ENCODE results near the gene SLIT3.

The SLIT3 gene

GRCh38 chr5:169289520-169289919 is 11.4 kb downstream of the SLIT3 start:
- Histone ChIP-seq H3K4me3 (replicated peaks; ENCODE audit: insufficient read depth, low read length) (no peak overlapping the region), H3K27ac (replicated peaks) (no peak overlapping the region), H3K27me3 (ENCODE audit: insufficient read depth, poor library complexity, severe bottlenecking) (no peaks in the 10 kb centered on the region)
- no peak for TF ChIP-seq SPI1 (IDR thresholded peaks at IDR 0.05; ENCODE audit: borderline replicate concordance, low read depth)
- no peak for TF ChIP-seq GABPA (IDR thresholded peaks at IDR 0.05; ENCODE audit: low read depth)
- no peak for TF ChIP-seq REST (IDR thresholded peaks at IDR 0.05; ENCODE audit: insufficient replicate concordance, low read depth)
- no peak for TF ChIP-seq CTCF (IDR thresholded peaks at IDR 0.05; ENCODE audit: insufficient read depth, low read length)
- no peak for DNase-seq (ENCODE audit: low read depth in 1 of 2, low spot score in 1 of 2)

DNA sequence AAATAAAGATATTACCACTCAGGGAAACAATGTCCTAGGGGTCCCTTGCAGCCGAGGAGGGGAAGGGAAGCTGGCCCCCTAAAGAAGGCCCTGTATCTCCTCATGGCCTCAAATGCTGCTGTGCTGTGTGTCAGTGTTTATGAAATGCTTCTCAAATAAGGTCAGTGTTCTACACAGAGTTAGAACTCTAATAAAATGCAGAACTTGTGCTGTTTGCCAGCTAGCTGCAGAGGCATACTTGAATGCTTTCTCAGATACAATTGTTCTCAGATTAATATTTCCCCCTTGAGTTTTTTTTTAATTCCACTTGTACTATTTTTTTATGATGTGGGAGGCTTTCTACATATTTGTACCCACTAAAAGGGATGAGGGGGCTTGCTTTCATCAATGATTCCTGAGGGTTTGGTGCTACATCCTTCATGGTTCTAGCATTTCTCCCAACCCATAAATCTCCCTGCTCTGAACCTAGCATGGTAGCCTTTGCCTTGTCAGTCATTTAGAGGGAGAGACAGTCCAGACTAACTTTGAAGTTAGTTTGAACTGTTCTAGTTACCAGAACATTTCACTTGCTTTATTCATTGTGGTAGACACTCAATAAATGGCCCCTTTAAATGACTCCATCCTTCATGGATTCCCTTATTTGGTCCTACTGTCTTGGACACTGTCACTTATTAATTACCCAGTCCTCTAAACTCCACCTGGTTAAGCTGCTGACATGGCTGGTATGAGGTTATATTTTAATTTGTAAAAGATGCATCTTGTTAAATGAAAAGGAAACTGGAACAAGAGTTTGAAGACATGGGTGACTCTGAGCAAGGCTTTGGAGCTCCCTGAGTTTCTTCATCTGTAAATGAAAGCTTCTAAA is 12.6 kb downstream of the SLIT3 start:
- H3K27me3 ChIP-seq (ENCODE audit: insufficient read depth, poor library complexity, severe bottlenecking) = no peaks in the 10 kb centered on the region
- TF ChIP-seq REST (IDR thresholded peaks at IDR 0.05; ENCODE audit: insufficient replicate concordance, low read depth) (no peak), SPI1 (IDR thresholded peaks at IDR 0.05; ENCODE audit: borderline replicate concordance, low read depth) (no peak), CTCF (IDR thresholded peaks at IDR 0.05; ENCODE audit: insufficient read depth, low read length) (no peak), POLR2AphosphoS5 (IDR thresholded peaks at IDR 0.05; ENCODE audit: low read depth) (no peak), GABPA (IDR thresholded peaks at IDR 0.05; ENCODE audit: low read depth) (no peak)
- no peak for DNase-seq (ENCODE audit: low read depth in 1 of 2, low spot score in 1 of 2)
- H3K27ac ChIP-seq (replicated peaks) = no peak overlapping the region
- no peak overlapping the region for H3K4me3 ChIP-seq (replicated peaks; ENCODE audit: insufficient read depth, low read length)

DNA sequence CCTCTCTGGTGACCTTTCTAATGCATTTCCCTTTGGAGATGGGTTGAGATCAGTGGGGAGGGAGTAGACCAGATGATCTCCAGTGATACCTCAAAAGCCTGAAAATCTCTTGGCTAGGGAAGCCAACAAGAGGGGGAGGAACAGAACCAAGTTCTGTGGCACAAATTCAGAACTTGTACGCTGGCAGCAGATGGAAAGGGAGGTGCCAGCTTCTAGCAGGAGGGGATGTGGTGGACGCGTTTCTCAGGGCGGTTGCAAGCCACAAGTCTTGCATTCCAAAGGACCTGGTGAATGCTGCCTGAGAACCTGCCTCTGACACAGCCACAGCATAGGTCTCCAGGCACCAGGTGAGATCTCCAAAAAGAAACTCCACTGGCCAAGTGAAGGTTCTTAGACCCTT is 13.4 kb downstream of the SLIT3 start:
- TF ChIP-seq GABPA (IDR thresholded peaks at IDR 0.05; ENCODE audit: low read depth) (no peak), REST (IDR thresholded peaks at IDR 0.05; ENCODE audit: insufficient replicate concordance, low read depth) (no peak), SPI1 (IDR thresholded peaks at IDR 0.05; ENCODE audit: borderline replicate concordance, low read depth) (no peak), POLR2AphosphoS5 (IDR thresholded peaks at IDR 0.05; ENCODE audit: low read depth) (no peak), CTCF (IDR thresholded peaks at IDR 0.05; ENCODE audit: insufficient read depth, low read length) (no peak)
- Histone ChIP-seq H3K4me3 (replicated peaks; ENCODE audit: insufficient read depth, low read length) (no peak overlapping the region), H3K27ac (replicated peaks) (no peak overlapping the region), H3K27me3 (ENCODE audit: insufficient read depth, poor library complexity, severe bottlenecking) (no peaks in the 10 kb centered on the region)
- no peak for DNase-seq (ENCODE audit: low read depth in 1 of 2, low spot score in 1 of 2)
